Measurements from ENCODE around the gene PLAU. TPM values are rescaled to one million over a fixed set of nuclear protein-coding genes. Genes with fewer than 3 reads are reported as not detected.

Gene PLAU
- total and polyA plus RNA-seq, 8 donors = 5.5 to 39.5 (median 9.9) TPM; not detected in 1

DNA sequence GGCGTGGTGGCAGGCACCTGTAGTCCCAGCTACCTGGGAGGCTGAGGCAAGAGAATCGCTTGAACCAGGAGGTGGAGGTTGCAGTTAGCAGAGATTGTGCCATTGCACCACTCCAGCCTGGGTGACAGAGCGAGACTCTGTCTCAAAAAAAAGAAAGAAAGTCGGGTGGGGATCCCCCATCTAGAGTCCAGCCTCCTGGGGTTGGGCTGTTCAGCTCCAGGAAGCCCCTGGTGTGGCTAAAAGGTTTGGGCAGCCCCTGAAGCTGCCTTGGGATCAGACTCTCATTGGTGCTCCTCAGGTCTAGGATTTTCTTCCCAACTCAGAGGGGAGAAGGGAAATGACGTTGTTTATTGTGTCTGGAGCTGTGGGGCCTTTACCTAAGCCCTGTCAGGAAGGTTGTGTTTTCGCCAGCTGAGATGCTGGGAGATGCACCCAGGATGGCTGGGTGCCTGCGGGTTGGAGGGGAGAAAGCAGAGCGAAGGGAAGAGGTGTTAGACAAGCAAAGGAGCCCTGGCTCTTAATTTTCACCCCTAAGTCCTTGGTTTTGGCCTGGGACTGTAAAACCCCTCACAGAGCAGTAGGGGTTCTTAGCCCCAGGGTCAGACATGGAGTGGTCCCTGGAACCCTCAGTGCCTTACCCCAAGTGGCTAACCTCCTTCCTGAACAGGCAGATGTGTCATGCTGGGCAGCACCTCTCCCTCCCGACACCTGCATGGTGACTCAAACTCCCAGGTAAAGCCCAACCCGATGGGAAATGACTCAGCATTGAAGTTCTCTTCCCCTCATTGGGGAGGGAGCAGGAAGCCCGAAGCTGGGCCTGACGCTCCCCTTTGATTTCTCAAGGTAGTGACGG lies 21.1 kb downstream of the PLAU start:
- no peaks in the 10 kb centered on the region for H3K36me3 ChIP-seq
- 64 to 75% (median 69%) methylated on average over 13 of the region's 13 CpGs for WGBS, 5 donors
- TF ChIP-seq, protein P1, sequence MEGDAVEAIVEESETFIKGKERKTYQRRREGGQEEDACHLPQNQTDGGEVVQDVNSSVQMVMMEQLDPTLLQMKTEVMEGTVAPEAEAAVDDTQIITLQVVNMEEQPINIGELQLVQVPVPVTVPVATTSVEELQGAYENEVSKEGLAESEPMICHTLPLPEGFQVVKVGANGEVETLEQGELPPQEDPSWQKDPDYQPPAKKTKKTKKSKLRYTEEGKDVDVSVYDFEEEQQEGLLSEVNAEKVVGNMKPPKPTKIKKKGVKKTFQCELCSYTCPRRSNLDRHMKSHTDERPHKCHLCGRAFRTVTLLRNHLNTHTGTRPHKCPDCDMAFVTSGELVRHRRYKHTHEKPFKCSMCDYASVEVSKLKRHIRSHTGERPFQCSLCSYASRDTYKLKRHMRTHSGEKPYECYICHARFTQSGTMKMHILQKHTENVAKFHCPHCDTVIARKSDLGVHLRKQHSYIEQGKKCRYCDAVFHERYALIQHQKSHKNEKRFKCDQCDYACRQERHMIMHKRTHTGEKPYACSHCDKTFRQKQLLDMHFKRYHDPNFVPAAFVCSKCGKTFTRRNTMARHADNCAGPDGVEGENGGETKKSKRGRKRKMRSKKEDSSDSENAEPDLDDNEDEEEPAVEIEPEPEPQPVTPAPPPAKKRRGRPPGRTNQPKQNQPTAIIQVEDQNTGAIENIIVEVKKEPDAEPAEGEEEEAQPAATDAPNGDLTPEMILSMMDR (IDR thresholded peaks at IDR 0.05) = no peak
- TF ChIP-seq POLR2A (IDR thresholded peaks at IDR 0.05) (no peak), POLR2AphosphoS5 (IDR thresholded peaks at IDR 0.05) (peak in 2 of 3 donors; percentile 36 to 50), EP300 (IDR thresholded peaks at IDR 0.05) (no peak)
- peak; percentile 55 to 85 for DNase-seq
- H3K4me1 ChIP-seq = peaks cover 0 to 12% (median 3%) of the 10 kb centered on the region in 4 donors
- H3K27me3 ChIP-seq = no peaks in the 10 kb centered on the region
- no peak overlapping the region for H3K4me3 ChIP-seq
- peak overlapping the region in 2 of 5 donors; percentile 1 to 45 for H3K27ac ChIP-seq
- intact Hi-C loops (cut with DNase I; ENCODE audit: low total_unique reads) = no loop called here
- no peaks in the 10 kb centered on the region for H3K9me3 ChIP-seq

DNA sequence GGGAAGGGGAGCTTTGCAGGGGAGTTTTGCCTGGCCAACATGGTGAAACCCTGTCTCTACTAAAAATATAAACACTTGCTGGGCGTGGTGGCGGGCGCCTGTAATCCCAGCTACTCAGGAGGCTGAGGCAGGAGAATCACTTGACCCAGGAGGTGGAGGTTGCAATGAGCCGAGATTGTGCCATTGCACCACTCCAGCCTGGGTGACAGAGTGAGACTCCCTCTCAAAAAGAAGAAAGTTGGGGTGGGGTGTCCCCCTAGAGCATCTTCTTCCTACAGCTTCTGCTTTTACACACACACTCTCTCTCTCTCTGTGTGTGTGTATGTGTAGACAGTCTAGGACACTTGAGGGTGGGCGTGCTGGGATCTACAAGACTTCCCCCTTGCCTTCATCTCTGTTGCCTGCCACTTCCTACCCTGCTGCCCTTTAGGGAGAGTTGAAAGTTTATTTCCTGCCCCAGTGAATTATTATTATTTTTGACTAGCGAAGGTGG lies 21.7 kb downstream of the PLAU start:
- peaks cover 0 to 12% (median 3%) of the 10 kb centered on the region in 4 donors for H3K4me1 ChIP-seq
- no peak for DNase-seq
- WGBS, 5 donors = 73 to 93% (median 90%) methylated on average over 6 of the region's 6 CpGs
- TF ChIP-seq, protein P1 (IDR thresholded peaks at IDR 0.05) = no peak
- TF ChIP-seq POLR2AphosphoS5 (IDR thresholded peaks at IDR 0.05) (no peak), EP300 (IDR thresholded peaks at IDR 0.05) (no peak), POLR2A (IDR thresholded peaks at IDR 0.05) (no peak)
- peak overlapping the region in 1 of 5 donors; percentile 45 for H3K27ac ChIP-seq
- no peak overlapping the region for H3K4me3 ChIP-seq
- no peaks in the 10 kb centered on the region for H3K36me3 ChIP-seq
- intact Hi-C loops (cut with DNase I; ENCODE audit: low total_unique reads) = no loop called here
- no peaks in the 10 kb centered on the region for H3K27me3 ChIP-seq
- H3K9me3 ChIP-seq = no peaks in the 10 kb centered on the region

DNA sequence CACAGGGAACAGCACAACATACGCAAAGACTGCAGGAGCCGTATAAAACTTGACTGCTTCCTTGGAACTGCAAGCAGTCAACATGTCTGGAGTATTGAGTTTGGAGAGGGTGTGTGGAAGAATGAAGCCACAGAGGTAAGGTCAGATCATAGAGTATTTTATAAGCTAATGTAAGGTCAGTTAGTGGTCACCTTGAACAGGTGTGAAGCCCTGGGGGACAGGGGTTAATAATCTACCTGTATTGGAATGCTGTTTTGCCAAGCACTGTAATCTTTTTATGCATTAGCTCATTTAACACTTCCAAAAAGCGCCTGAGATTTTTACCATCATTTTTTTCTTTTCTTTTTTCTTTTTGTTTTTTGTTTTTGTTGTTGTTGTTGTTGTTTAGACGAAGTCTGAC lies 23.1 kb downstream of the PLAU start:
- TF ChIP-seq, protein P1 (IDR thresholded peaks at IDR 0.05) = no peak
- TF ChIP-seq EP300 (IDR thresholded peaks at IDR 0.05) = no peak
- DNase-seq = no peak
- WGBS, 5 donors = 82 to 89% (median 87%) methylated on average over 4 of the region's 4 CpGs
- intact Hi-C loops (cut with DNase I; ENCODE audit: low total_unique reads) = no loop called here
- H3K27ac ChIP-seq = no peak overlapping the region
- no peaks in the 10 kb centered on the region for H3K36me3 ChIP-seq
- H3K9me3 ChIP-seq = no peaks in the 10 kb centered on the region
- no peaks in the 10 kb centered on the region for H3K27me3 ChIP-seq
- H3K4me1 ChIP-seq = peaks cover 0 to 16% (median 3%) of the 10 kb centered on the region in 4 donors
- no peak overlapping the region for H3K4me3 ChIP-seq

DNA sequence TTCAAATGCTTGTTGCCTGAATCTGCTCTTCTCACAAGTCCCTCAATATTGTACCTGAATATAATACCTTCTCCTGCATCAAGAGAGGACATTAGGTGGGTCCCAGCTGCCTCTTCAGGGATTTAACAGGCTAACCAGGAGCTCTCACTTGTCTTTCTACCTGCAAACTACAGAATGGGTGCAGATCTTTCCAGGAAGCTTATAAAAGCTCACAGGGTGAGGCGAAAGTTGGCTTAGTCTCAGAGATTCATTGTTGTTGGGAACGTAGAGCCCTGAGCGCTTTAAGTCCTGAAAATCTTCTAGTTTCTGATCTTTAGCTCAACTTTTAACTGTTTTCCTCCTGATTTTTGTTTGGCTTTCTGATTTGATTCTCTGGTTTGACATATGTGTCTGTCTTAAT lies 25.0 kb downstream of the PLAU start:
- DNase-seq = no peak
- 81 to 95% (median 85%) methylated on average over 3 of the region's 3 CpGs for WGBS, 5 donors
- intact Hi-C loops (cut with DNase I; ENCODE audit: low total_unique reads) = no loop called here
- H3K36me3 ChIP-seq = no peaks in the 10 kb centered on the region
- H3K4me1 ChIP-seq = peaks cover 6 to 26% (median 9%) of the 10 kb centered on the region in 4 donors
- no peak overlapping the region for H3K4me3 ChIP-seq
- H3K27me3 ChIP-seq = no peaks in the 10 kb centered on the region
- H3K9me3 ChIP-seq = no peaks in the 10 kb centered on the region
- H3K27ac ChIP-seq = peak overlapping the region in 1 of 5 donors; percentile 26
- TF ChIP-seq, protein P1 (IDR thresholded peaks at IDR 0.05) = no peak
- TF ChIP-seq POLR2A (IDR thresholded peaks at IDR 0.05) (no peak), POLR2AphosphoS5 (IDR thresholded peaks at IDR 0.05) (no peak)

Data from stomach (tissue), 9 donors.